Measurements from ENCODE around the gene INPP5D. TPM values are rescaled to one million over a fixed set of nuclear protein-coding genes. Genes with fewer than 3 reads are reported as not detected.

INPP5D gene
- total RNA-seq, 1 donor from 2014 or later: 33.3 TPM

DNA sequence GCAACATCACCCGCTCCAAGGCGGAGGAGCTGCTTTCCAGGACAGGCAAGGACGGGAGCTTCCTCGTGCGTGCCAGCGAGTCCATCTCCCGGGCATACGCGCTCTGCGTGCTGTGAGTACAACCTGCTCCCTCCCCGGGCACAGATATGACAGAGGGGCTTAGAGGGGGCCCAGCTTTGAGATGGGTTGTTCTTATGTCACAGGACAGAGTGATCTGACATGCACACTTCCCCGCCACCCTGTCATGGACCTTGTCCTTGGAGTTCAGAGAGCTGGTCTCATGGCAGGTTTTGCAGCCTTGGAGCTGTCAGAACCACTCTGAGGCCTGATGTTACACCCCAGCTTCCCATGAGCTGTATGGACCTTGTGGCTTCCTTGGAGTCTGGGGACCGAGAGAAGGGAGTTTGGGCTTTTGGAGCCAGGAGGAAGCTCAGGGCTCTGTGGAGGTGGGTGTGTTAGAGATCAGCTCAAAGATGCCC lies 398 bp downstream of the INPP5D start:
- ATAC-seq (peak; percentile 27), DNase-seq (peak; percentile 30)
- peak overlapping the region; percentile 89 for H3K27ac ChIP-seq
- H3K4me3 ChIP-seq: peak overlapping the region; percentile 61
- intact Hi-C loops (cut with DNase I): no loop called here
- no peaks in the 10 kb centered on the region for H3K9me3 ChIP-seq
- TF ChIP-seq, protein P1, sequence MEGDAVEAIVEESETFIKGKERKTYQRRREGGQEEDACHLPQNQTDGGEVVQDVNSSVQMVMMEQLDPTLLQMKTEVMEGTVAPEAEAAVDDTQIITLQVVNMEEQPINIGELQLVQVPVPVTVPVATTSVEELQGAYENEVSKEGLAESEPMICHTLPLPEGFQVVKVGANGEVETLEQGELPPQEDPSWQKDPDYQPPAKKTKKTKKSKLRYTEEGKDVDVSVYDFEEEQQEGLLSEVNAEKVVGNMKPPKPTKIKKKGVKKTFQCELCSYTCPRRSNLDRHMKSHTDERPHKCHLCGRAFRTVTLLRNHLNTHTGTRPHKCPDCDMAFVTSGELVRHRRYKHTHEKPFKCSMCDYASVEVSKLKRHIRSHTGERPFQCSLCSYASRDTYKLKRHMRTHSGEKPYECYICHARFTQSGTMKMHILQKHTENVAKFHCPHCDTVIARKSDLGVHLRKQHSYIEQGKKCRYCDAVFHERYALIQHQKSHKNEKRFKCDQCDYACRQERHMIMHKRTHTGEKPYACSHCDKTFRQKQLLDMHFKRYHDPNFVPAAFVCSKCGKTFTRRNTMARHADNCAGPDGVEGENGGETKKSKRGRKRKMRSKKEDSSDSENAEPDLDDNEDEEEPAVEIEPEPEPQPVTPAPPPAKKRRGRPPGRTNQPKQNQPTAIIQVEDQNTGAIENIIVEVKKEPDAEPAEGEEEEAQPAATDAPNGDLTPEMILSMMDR (IDR thresholded peaks at IDR 0.05): no peak
- H3K36me3 ChIP-seq: no peaks in the 10 kb centered on the region
- peaks cover 54% of the 10 kb centered on the region for H3K4me1 ChIP-seq
- H3K27me3 ChIP-seq: no peaks in the 10 kb centered on the region

DNA sequence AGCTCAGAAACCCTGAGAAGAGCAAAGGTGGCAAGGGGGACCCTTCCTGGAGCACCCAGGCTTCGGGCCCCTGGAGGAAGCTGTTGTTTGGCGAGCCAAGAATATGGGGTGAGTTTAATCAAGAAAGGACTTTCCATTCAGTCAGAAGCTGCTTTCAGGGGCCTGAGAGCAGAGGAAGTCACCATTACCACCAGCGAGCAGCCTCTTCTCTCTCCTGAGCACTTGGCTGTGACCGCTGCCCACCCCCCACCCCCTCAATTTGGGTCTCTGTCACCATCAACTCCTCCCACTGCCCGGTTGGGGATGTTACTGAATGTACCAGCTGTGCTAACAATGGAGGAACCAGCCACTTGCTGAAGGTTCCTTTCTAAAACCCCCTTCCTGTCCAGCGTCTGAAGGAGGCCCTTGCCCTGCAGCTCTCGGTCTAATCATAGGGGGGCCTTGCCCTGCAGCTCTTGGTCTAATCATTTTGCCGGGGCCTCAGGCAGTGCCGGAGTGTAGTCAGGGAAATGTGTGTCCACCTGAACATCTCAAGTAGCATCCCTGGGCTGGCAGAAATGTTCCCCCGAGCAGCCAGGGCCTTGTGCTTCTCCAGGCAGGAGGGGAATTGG lies 943 bp downstream of the INPP5D start:
- DNase-seq (peak; percentile 55), ATAC-seq (peak; percentile 2)
- H3K27me3 ChIP-seq: no peaks in the 10 kb centered on the region
- intact Hi-C loops (cut with DNase I): no loop called here
- H3K9me3 ChIP-seq: no peaks in the 10 kb centered on the region
- H3K4me3 ChIP-seq: peak overlapping the region; percentile 61
- H3K36me3 ChIP-seq: no peaks in the 10 kb centered on the region
- TF ChIP-seq, protein P1 (IDR thresholded peaks at IDR 0.05): no peak
- peaks cover 54% of the 10 kb centered on the region for H3K4me1 ChIP-seq
- peak overlapping the region; percentile 89 for H3K27ac ChIP-seq

DNA sequence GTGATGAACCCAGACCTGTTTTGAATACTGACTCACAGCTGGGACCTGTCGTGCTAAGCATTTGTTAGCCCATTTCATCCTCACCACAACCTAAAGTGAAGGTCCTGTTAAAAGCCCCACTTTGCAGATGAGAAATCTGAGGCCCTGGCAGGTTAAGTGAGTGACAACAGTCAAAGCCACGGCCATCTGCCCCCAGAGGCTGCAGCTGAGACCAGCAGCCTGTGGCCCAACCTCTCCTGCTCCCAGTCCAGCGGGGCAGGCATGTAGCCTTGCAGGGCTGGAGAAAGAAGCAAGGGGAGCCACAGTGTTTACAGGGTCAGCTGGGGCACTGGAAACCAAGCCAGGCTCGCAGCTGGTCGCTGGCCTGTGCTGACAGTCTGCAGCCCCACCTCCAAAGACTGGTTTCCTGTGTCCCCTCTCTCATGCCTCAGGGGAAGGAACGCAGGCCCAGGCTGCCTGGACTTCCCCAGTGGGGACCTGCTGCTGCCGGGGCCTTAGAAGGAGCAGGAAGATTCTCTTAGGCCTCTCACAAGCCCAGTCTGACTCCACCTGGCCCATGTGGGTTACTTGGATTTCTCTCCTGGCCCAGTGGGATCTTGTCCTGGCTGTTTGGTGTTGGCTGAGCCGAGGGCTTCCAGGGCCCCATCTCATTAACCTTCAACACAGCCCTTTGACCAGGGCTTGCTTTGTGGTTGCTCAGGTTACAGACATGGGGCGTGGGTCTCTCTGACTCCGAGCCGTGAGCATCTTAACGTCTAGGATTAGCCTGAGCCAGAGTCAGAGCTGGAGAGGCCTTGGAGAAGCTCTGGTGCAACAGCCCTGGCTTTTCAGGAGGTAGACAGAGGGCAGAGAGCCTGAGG lies 1.7 kb downstream of the INPP5D start:
- ATAC-seq (peak; percentile 41), DNase-seq (peak; percentile 70)
- intact Hi-C loops (cut with DNase I): no loop called here
- Histone ChIP-seq H3K36me3 (no peaks in the 10 kb centered on the region), H3K27ac (peak overlapping the region; percentile 89), H3K9me3 (no peaks in the 10 kb centered on the region), H3K27me3 (no peaks in the 10 kb centered on the region), H3K4me3 (peak overlapping the region; percentile 61), H3K4me1 (peaks cover 57% of the 10 kb centered on the region)
- TF ChIP-seq, protein P1 (IDR thresholded peaks at IDR 0.05): peak; percentile 40

DNA sequence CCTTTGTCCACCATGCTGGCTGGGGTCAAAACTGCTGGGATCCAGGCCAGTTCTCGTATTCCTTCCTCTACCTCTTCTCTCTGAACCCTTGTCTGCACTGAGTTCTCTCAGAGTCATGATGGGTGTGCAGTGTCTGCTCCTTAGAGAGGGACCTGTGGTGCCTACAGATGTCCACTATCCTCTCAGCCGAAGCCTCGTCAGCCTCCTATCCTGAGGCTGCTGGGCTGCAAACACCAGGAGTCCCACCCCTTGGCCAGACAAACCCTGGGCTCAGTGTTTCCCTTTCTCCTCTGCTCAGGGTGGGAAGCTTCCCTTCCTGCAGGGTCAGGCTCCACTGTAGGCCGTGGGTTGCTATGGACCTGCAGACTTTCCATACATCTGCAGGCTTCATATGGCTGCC lies 2.3 kb downstream of the INPP5D start:
- intact Hi-C loops (cut with DNase I): no loop called here
- ATAC-seq (no peak), DNase-seq (no peak)
- H3K27me3 ChIP-seq: no peaks in the 10 kb centered on the region
- peak overlapping the region; percentile 61 for H3K4me3 ChIP-seq
- peaks cover 57% of the 10 kb centered on the region for H3K4me1 ChIP-seq
- H3K36me3 ChIP-seq: no peaks in the 10 kb centered on the region
- TF ChIP-seq, protein P1 (IDR thresholded peaks at IDR 0.05): no peak
- peak overlapping the region; percentile 89 for H3K27ac ChIP-seq
- H3K9me3 ChIP-seq: no peaks in the 10 kb centered on the region

DNA sequence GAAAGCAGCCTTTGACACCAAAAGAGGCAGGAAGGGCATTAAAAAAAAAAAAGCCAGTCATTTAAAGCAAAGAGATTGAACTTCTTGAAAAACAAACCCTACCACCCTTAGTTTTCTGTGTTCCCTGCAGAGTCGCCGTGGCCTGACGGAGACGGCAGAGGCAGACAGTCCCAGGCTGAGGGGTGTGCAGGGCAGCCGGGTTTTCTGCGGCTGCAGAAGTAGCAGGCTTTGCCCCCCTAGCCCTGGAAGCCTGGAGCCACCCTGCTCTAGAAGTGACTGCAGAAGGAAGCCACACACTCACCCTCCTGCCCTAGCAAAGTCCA lies 2.8 kb downstream of the INPP5D start:
- DNase-seq (peak; percentile 32), ATAC-seq (no peak)
- Histone ChIP-seq H3K9me3 (no peaks in the 10 kb centered on the region), H3K36me3 (no peaks in the 10 kb centered on the region), H3K27ac (peak overlapping the region; percentile 89), H3K4me1 (peaks cover 57% of the 10 kb centered on the region), H3K4me3 (peak overlapping the region; percentile 61), H3K27me3 (no peaks in the 10 kb centered on the region)
- intact Hi-C loops (cut with DNase I): no loop called here
- TF ChIP-seq, protein P1 (IDR thresholded peaks at IDR 0.05): no peak
